HS-5 (cell line): ENCODE data around the gene FAM131A.

ENCODE experiments used
- DNase-seq: peaks from one replicate; pipeline ENCODE4 v3.0.0-alpha.2; 2012; ENCODE audit warnings: low read depth

FAM131A gene

GRCh38 chr3:184378651-184379357 is 41.4 kb downstream of the FAM131A start:
- DNase-seq, result no peak

DNA sequence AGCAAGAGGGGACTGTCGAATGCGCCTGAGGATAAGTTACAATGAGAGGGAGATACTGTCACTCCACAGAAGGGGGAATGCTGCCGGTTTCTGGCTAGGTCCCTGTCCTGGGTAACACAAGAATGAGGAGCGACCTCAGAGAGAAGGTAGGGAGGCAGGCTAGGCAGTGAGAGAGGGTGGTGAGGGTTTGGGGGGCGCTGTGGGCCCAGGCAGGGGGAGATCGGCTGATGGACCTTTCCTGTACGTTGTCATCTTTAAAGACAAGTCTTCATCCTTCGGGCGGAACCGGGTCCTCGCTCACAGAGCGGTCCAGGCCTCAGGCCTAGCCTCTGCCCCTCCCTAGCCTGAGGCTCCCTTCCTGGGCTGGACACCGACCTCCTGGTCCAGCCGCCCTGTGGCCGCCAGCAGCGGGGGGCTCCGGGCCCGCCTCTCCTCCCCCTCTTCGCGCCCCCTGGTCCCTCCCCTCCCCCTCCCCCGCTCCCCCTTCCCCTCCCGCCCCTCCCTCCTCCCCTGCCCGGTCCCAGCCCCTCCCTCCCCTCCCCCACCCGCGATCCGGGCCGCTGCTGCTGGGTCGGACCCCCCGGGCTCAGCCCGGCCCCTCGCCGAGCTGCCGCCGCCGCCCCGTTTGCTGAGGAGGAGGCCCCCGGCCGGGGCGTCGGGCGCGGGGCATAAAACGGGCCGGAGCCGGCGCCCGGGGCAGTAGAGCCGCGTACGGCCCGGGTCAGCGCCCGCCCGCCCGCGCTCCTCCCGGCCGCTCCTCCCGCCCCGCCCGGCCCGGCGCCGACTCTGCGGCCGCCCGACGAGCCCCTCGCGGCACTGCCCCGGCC is 42.2 kb downstream of the FAM131A start, which contains the start of gene CHRD:
Gene CHRD (plus strand): TSS at position 697 of the 827 bp plus-strand sequence. CDS start 265 bp downstream, outside the sequence.
- no peak for DNase-seq

DNA sequence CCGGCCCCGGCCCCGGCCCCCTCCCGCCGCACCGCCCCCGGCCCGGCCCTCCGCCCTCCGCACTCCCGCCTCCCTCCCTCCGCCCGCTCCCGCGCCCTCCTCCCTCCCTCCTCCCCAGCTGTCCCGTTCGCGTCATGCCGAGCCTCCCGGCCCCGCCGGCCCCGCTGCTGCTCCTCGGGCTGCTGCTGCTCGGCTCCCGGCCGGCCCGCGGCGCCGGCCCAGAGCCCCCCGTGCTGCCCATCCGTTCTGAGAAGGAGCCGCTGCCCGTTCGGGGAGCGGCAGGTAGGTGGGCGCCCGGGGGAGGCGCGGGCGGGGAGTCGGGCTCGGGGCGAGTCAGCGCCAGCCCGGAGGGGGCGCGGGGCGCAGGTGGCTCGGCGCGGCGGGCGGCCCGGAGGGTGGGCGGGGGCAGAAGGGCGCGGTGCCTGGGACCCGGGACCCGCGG is 42.8 kb downstream of the FAM131A start:
- DNase-seq, result no peak

DNA sequence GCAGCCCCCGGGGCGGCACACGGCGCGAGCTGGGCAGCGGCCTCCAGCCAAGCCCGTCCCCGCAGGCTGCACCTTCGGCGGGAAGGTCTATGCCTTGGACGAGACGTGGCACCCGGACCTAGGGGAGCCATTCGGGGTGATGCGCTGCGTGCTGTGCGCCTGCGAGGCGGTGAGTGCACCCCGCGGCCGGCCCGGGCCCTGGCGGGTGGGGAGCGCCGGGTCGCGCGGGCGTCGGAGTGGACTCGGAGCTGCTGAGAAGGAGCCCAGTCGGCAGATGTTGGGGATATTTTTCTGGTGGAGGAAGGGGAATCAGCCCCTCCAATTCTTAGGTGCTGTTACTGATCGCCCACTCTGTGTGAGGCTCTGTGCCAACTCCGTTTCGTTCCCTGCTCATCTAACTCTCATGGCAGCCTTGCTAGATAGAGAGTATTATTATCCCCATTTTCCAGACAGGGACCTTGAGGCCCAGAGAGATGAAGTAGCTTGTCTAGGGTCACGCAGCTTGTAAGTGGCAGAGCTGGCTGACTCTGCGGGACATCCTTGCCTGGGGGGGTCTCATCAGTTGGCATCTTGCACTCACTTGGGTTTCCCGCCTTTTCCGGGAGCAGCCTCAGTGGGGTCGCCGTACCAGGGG is 43.3 kb downstream of the FAM131A start:
- no peak for DNase-seq

DNA sequence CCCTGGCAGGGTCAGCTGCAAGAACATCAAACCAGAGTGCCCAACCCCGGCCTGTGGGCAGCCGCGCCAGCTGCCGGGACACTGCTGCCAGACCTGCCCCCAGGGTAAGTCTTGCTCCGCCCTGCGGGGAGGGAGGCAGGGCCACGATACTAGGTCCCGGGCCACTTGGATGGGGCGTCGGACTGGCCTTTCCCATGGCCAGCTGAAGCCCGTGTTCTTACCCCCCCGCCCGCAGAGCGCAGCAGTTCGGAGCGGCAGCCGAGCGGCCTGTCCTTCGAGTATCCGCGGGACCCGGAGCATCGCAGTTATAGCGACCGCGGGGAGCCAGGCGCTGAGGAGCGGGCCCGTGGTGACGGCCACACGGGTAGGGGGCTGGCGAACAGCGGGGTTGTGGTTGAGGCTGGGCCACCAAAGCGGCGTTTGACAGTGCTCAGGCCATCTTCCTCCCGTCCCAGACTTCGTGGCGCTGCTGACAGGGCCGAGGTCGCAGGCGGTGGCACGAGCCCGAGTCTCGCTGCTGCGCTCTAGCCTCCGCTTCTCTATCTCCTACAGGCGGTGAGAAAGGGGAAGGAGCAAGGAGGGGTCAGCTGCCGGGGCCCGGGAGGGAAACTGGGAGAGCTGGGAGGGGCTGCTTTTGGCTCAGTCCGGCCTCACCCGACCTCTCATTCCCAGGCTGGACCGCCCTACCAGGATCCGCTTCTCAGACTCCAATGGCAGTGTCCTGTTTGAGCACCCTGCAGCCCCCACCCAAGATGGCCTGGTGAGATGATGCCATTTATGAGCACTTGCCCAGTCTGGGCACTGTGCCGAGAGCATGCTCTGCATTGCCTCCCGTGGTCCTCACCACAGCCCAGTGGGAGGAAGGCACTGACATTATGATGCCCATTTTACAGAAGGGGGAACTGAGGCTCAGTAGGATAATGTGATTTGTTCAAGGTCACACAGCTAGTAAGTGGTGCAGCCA is 44.1 kb downstream of the FAM131A start:
- no peak for DNase-seq

DNA sequence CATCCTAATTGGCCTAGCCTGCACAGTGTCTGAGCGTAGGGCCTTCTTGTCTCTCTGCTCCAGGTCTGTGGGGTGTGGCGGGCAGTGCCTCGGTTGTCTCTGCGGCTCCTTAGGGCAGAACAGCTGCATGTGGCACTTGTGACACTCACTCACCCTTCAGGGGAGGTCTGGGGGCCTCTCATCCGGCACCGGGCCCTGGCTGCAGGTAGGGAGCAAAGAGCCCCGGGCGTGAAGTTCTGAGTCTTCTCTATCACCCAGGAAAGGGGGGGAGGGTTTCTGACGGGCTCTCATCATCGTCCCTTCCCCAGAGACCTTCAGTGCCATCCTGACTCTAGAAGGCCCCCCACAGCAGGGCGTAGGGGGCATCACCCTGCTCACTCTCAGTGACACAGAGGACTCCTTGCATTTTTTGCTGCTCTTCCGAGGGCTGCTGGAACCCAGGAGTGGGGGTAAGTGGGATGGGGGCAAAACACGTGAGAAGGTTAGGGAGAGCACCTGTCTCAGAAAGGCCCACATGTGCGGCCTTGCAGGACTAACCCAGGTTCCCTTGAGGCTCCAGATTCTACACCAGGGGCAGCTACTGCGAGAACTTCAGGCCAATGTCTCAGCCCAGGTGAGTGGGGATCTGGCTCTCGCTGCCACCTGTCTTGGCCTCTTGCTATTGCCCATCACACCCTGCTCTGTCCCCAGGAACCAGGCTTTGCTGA is 45.1 kb downstream of the FAM131A start:
- DNase-seq, result no peak

DNA sequence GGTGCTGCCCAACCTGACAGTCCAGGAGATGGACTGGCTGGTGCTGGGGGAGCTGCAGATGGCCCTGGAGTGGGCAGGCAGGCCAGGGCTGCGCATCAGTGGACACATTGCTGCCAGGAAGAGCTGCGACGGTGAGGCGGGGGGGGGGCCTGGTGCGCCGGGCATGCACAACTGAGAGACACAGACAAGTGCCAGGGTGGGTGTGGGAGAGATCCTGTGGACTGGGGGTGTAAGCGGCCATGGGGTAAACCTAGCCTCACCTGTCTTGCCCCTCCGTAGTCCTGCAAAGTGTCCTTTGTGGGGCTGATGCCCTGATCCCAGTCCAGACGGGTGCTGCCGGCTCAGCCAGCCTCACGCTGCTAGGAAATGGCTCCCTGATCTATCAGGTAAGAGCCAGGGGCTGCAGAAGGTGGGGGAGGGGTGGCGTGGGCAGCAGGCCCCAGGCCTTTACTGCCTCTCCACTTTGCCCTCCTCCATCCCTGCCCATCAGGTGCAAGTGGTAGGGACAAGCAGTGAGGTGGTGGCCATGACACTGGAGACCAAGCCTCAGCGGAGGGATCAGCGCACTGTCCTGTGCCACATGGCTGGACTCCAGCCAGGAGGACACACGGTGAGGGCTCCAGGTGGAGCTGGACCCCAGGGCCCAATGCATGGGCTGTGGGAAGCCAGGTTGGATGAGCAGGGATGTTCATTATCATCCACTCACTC is 45.8 kb downstream of the FAM131A start:
- no peak for DNase-seq

- no peak for DNase-seq
Observed at GRCh38 chr3:184384342-184384741, 46.9 kb downstream of the FAM131A start.

- no peak for DNase-seq
Observed at GRCh38 chr3:184384856-184385422, 47.5 kb downstream of the FAM131A start.

DNA sequence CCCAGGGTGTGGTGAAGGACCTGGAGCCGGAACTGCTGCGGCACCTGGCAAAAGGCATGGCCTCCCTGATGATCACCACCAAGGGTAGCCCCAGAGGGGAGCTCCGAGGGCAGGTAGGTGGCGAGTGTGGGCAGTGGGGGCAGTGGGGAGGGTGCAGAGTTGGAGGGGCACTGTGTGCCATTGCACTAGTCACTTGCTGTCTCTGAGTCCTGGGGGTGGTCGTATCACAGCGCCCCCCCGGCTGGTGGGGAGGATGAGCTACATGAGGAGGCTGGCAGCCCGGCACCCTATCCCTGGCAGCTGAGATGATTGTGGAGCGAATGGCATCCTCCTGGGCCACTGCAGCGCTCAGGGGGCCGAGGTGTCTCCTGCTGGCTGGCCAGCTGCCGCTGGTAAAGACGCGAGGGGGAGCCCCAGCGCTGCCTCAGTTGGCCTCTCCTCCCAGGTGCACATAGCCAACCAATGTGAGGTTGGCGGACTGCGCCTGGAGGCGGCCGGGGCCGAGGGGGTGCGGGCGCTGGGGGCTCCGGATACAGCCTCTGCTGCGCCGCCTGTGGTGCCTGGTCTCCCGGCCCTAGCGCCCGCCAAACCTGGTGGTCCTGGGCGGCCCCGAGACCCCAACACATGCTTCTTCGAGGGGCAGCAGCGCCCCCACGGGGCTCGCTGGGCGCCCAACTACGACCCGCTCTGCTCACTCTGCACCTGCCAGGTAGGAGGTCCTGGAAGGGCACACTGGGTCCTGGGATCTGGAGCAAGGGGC is 48.8 kb downstream of the FAM131A start:
- no peak for DNase-seq

GRCh38 chr3:184387174-184387714 is 49.8 kb downstream of the FAM131A start:
- DNase-seq, result no peak

DNA sequence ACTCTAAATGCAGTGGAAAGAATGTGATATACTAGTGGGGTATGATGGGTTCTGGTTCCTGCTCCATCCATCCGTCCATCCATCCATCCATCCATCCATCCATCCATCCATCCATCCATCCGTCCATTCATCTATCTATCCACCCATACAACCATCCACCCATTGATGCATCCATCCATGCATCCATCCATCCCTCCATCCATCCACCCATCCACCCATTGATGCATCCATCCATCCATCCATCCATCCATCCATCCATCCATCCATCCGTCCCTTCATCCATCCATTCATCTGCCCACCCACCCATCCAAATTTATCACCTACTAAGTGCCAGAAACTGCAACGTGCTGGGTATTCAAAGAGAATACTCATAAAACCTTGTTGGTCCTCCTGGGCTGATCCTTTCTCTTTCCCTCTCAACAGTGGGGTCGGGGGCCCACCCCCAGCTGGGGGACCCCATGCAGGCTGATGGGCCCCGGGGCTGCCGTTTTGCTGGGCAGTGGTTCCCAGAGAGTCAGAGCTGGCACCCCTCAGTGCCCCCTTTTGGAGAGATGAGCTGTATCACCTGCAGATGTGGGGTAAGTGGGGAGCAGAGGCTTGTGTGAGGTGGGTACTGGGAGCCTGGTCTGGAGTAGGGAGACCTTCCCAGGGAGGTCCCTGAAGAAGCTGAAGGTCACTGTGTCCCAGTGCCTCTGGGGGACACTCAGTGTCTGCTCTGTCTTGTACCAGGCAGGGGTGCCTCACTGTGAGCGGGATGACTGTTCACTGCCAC is 51.0 kb downstream of the FAM131A start:
- no peak for DNase-seq

GRCh38 chr3:184388936-184389230 is 51.5 kb downstream of the FAM131A start:
- no peak for DNase-seq

DNA sequence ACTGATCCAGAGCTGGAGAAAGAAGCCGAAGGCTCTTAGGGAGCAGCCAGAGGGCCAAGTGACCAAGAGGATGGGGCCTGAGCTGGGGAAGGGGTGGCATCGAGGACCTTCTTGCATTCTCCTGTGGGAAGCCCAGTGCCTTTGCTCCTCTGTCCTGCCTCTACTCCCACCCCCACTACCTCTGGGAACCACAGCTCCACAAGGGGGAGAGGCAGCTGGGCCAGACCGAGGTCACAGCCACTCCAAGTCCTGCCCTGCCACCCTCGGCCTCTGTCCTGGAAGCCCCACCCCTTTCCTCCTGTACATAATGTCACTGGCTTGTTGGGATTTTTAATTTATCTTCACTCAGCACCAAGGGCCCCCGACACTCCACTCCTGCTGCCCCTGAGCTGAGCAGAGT is 52.0 kb downstream of the FAM131A start:
- no peak for DNase-seq

DNA sequence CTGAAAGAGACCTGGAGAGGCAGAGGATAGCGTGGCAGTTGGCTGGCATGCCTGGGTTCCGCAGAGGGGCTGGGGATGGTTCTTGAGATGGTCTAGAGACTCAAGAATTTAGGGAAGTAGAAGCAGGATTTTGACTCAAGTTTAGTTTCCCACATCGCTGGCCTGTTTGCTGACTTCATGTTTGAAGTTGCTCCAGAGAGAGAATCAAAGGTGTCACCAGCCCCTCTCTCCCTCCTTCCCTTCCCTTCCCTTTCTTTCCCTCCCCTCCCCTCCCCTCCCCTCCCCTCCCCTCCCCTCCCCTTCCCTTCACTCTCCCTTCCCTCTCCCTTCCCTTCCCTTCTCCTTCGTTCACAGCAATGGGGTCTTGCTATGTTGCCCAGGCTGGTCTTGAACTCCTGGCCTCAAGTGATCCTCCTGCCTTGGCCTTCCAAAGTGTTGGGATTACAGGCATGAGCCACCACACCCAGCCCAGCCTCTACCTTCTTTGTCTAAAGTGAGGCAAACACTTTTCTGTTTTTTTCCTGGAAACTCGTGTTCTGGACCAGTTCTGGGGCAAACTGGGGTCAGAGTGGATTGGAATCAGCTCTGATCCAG is 52.6 kb downstream of the FAM131A start:
- DNase-seq, result no peak

GRCh38 chr3:184391266-184391665 is 53.9 kb downstream of the FAM131A start:
- no peak for DNase-seq

- DNase-seq, result no peak
Observed at GRCh38 chr3:184395320-184395660, 57.9 kb downstream of the FAM131A start.
